Tongue (tissue), 2 donors: ENCODE results near the gene XPR1. TPM values are rescaled to one million over a fixed set of nuclear protein-coding genes. Genes with fewer than 3 reads are reported as not detected.
"Not testable (repeated sequence)": the region's sequence is repeated elsewhere in the genome, so short reads cannot be mapped to it uniquely, and the experiment has no call there.

Experiments
- DNase-seq: peaks from one replicate; pipeline ENCODE4 v3.0.0-alpha.2; 2015
- total RNA-seq: library from RNA; depleted of rRNA; stranded (reverse); fragments of >200 nt; gene quantifications from one replicate; pipeline ENCODE4 v1.2.3, GENCODE V29; 2014

The XPR1 gene
- total RNA-seq, 1 donor from 2014 or later: 12.3 TPM

DNA sequence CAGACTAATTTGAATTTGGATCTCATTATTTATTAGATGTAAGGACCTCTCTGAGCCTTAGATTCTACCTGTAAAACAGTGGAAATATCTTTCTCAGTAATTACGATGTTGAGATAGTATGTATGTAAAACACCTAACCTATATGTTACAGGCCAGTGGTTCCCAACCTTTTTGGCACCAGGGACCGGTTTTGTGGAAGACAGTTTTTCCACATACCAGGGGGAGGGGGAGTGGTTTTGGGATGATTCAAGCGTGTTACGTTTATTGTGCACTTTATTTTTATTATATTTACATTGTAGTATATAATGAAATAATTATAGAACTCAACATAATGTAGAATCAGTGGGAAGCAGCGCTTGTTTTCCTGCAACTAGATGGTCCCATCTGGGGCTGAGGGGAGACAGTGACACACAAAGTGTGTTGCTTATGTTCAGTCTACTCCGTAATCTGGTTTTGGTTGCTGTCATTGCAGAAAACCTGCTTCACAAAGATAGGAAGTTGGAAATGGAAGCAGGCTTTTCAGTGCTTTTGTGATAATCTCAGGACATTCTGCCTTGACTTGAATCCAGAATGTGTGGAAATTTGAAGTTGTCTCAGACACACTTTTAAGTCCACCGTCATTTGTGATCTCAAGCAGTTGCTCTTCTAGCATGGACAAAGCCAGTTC is 12.8 kb downstream of the XPR1 start:
- no peak for DNase-seq

- DNase-seq: not testable (repeated sequence)
These were observed 13.4 kb downstream of the XPR1 start for GRCh38 chr1:180645261-180645660.

DNA sequence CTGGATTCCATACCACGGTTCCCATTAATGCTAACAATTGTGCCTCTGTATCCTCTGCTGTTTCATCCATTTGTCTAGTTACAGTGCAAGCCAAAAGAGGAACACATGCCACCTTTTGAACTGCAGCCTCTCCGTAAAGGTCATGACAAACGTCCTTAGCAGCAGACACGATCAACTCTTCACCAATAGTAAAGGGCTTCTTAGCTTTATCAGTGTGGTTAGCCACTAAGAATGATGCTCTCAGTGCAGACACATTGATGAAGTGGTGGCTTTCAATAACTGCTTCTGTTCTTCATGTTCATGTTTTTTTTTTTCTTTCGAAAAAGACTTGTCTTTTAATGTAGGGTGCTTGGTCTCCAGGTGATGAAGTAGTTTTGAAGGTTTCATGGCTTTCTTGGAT is 14.3 kb downstream of the XPR1 start:
- DNase-seq: no peak

DNA sequence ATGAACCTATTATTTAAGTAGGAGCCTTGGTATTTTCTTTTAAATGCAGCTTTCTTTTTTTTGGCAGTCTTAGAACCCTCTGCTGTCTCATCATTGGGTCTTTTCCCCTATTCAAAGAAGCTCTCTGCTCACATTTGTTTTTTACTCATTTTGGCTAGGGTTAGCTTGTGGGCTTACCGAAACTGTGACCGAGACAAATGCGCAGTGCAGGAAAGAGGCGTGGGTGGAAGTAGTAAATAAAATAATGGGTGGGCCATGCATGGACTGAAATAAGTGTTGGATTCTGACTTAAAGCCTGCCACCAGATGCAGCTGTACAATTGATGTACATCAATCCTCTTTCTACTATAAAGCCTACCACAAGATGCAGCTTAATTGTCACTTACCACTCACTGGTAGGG is 14.7 kb downstream of the XPR1 start:
- DNase-seq: no peak

GRCh38 chr1:180652792-180653191 is 21.0 kb downstream of the XPR1 start:
- DNase-seq: no peak

DNA sequence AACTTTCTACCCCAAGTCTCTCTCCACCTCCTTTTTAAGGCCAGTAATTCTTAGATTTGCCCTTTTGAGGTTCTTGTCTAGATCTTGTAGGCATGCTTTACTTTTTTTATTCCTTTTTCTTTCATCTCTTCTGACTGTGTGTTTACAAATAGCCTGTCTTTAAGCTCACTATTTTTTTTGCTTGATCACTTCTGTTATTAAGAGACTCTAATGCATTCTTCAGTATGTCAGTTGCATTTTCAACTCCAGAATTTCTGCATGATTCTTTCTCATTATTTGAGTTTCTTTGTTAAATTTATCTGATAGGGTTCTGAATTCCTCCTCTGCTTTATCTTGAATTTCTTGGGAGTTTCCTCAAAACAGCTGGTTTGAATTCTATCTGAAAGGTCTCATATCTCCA is 30.9 kb downstream of the XPR1 start:
- no peak for DNase-seq

- DNase-seq: no peak
These were observed 38.9 kb downstream of the XPR1 start for GRCh38 chr1:180670681-180671080.

DNA sequence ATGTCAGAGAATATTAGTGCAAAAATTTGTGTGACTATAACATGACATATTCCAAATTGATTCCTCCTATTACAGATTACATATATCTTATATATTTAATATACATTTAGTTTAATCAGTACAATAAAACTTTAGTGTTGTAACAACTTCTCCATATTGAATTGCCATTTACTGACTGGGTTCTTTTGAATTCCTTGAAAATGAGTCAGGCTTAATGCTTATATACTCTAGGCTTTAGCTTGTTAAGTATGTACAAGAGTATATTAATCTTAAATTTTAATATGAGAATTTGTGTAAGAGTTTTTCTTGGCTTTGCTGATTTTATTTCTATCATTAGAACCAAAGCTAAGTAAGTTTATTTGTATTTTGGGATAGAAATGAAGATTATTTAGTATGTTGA is 40.3 kb downstream of the XPR1 start:
- no peak for DNase-seq

DNA sequence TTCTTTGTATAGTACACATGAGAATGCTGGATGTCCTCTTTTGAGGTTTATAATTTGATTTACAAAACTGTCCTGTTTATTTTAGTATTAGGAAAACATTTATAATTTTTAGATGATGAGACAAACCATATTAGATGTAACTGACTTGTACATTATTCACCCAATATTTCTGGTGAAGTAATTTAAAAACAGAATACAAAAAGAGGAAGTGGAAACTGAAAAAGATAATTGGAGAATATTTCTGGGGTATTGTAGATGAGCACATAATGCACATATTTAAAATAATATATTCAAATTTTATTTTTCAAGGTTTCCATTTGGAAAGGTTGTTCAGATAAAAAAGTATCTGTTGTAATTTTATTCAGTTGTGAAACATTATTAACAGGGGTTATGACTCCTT is 40.7 kb downstream of the XPR1 start:
- DNase-seq: no peak

GRCh38 chr1:180674603-180675530 is 43.0 kb downstream of the XPR1 start:
- peak; percentile 2 for DNase-seq

DNA sequence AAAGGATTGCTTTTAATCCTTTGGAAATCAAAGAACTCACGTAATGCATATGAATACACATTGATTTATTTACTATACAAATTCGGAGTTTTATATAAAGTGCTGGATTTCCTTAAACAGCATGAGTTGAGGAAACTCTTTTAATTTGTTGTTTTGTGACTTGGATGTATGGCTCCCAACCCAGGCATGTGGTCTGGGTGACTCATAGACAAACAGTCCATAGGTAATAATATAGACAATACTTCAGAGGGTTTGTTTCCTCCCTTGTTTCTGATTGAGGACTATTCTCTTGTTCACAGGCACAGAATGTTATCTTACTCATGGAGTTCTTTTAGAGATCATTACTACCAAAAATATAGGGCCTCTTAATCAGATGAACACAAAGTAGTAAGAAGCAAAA is 43.8 kb downstream of the XPR1 start:
- DNase-seq: no peak

GRCh38 chr1:180680558-180681144 is 48.8 kb downstream of the XPR1 start:
- DNase-seq: no peak

DNA sequence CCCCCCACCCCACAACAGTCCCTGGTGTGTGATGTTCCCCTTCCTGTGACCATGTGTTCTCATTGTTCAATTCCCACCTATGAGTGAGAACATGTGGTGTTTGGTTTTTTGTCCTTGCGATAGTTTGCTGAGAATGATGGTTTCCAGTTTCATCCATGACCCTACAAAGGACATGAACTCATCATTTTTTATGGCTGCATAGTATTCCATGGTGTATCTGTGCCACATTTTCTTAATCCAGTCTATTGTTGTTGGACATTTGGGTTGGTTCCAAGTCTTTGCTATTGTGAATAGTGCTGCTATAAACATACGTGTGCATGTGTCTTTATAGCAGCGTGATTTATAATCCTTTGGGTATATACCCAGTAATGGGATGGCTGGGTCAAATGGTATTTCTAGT is 51.3 kb downstream of the XPR1 start:
- not testable (repeated sequence) for DNase-seq

DNA sequence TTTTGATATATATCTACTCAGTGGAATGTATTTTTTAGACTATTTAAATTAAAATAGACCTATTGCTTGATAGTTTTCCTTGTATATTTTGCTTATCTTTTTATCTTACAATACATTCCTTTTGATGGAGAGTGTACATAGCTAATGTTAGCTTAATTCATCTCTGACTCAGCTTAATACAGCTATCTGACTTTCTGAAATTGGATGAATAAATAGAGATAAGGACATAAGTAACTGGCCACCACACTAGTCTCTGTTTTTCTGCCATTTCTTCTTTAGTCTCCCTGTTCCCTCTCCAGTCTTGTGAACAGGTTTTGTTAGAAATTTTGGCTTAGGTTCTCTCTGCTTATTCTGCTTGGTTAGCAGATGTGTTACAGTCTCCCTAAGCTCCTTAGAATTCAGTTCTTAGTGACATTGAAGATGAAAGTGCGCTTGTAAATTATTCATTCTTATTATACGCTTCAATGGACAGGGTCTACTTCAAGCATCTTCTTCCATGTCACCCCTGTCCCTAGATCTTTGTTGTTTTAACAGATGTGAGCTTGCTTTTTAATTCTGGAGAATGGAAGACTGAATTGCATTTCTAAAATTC is 59.6 kb downstream of the XPR1 start:
- no peak for DNase-seq

GRCh38 chr1:180693564-180694244 is 61.9 kb downstream of the XPR1 start:
- DNase-seq: no peak

DNA sequence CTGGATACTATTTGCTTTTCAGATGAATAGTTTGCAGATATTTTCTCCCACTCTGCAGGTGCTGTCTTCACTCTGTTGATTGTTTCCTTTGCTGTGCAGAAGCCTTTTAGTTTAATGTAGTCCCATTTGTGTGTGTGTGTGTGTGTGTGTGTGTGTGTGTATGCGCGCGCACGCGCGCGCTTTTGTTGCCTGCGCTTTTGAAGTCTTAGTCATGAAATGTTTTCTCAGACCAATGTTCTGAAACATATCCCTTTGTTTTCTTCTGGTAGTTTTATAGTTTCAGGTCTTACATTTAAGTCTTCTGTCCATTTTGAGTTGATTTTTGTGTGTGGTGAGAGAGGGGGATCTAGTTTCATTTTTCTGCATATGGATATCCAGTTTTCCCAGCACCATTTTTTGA is 63.5 kb downstream of the XPR1 start:
- DNase-seq: no peak

DNA sequence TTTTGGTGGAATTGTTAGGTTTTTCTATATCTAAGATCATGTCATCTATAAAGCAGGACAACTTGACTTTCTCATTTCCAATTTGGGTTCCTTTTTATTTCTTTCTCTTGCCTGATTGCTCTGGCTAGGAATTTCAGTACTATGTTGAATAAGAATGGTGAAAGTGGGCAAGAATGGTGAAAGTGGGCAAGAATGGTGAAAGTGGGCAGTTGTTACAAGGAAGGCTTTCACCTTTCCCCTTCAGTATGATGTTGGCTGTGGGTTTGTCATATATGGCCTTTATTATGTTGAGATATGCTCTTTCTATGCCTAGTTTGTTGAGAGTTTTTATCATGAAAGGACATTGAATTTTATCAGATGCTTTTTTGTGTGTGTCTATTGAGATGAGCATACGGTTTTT is 64.5 kb downstream of the XPR1 start:
- no peak for DNase-seq

DNA sequence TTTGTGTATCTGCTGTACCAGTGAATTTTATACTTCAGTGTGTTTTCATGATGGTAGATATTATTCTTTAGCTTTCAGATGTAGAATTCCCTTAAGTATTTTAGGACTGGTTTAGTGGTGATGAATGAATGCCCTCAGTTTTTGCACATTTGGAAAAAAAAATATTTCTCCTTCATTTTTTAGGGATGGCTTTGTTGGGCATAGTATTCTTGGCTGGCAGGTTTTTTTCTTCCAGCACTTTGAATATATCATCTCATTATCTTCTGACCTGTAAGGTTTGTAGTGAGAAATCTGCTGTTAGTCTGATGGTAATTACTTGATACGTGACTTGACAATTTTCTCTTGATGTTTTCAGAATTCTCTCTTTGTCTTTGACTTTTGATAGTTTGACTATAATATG is 66.8 kb downstream of the XPR1 start:
- no peak for DNase-seq

- DNase-seq: not testable (repeated sequence)
These were observed 70.6 kb downstream of the XPR1 start for GRCh38 chr1:180702376-180702775.

- not testable (repeated sequence) for DNase-seq
These were observed 78.9 kb downstream of the XPR1 start for GRCh38 chr1:180710746-180711145.

DNA sequence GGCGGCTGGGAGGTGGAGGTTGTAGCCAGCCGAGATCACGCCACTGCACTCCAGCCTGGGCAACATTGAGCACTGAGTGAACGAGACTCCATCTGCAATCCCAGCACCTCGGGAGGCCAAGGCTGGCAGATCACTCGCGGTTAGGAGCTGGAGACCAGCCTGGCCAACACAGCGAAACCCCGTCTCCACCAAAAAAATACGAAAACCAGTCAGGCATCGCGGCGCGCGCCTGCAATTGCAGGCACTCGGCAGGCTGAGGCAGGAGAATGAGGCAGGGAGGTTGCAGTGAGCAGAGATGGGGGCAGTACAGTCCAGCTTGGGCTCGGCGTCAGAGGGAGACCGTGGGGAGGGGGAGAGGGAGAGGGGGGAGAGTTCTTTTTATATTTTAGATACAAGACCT is 79.4 kb downstream of the XPR1 start:
- not testable (repeated sequence) for DNase-seq

DNA sequence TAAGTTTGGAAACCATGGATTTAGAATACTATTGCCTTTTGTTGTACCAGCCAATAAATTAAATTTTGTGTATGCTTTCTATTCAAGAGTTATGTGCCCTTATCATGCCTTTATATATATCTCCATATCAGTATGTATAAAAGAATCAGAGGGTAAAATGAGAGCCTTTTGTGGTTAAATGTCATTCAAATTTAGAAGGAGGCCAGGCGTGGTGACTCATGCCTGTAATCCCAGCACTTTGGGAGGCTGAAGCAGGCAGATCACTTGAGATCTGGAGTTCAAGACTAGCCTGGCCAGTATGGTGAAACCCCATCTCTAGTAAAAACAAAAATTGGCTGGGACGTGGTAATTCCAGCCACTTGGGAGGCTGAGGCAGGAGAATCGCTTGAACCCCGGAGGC is 88.9 kb downstream of the XPR1 start:
- no peak for DNase-seq
